K562 (cell line): ENCODE measurements around the gene ZFYVE28. TPM values are rescaled to one million over a fixed set of nuclear protein-coding genes. Genes with fewer than 3 reads are reported as not detected.

Source experiments
- ATAC-seq: fragments of 200-7000 bp; cut with Tn5 transposase; 3 replicates; pipeline ENCODE4 v1.9.1; 2020; ENCODE audit warnings: moderate library complexity
- BruUV-seq: library from RNA; stranded (reverse); fragments of 400-500 nt; replicated peaks from 2 replicates; lab custom pipeline; 2021; lab: Mats Ljungman, UMichigan
- CTCF ChIA-PET: fragments of 300-600 bp; formaldehyde crosslinking; extraction: SDS; loops from one replicate; lab custom pipeline; 2021; ENCODE audit warnings: low intra/inter-chr PET ratio; lab: Yijun Ruan, JAX
- POLR2A ChIA-PET: fragments of 300-600, 350-650 bp; sonication (Branson Sonifier 250); formaldehyde crosslinking; extraction: SDS; loops from one replicate; lab custom pipeline; 2021; ENCODE audit warnings: antibody characterized with exemption, inconsistent platforms; lab: Yijun Ruan, JAX
- DNase-seq, 4 experiments: peaks; one replicate each; pipeline versions ENCODE4 v3.0.0 to v3.0.0-alpha.2; 2011 to 2018; ENCODE audit warnings: low spot score in 3 of 4, mixed read lengths in 3 of 4; ENCODE audit errors: extremely low read depth in 1 of 4
- FAIRE-seq: peaks from 2 replicates; lab custom pipeline; 2011; peaks lifted over from hg19 to GRCh38; lab: Jason Lieb, UNC
- H2AFZ ChIP-seq: 2 replicates; pipeline ENCODE4 v1.6.0; 2011; ENCODE audit warnings: low read depth, low read length, control low read depth, inconsistent platforms
- H3K27ac ChIP-seq: fragments of 200-600 bp; 3 replicates; pipeline ENCODE4 v1.8.0; 2011; ENCODE audit warnings: low read depth, mild to moderate bottlenecking, control low read depth, inconsistent platforms, low read length, moderate library complexity, mixed read lengths; ENCODE audit errors: extremely low read depth
- H3K27me3 ChIP-seq, 2 experiments: fragments of 300-600 bp in 1 of 2; 2 replicates in 1 of 2; 3 replicates in 1 of 2; pipeline versions ENCODE4 v1.6.0 to v1.8.0; 2011; ENCODE audit warnings: inconsistent platforms in 2 of 2, low read length in 2 of 2, mild to moderate bottlenecking in 1 of 2, mixed read lengths in 1 of 2, moderate library complexity in 1 of 2; ENCODE audit not compliant: control insufficient read depth in 2 of 2, insufficient read depth in 2 of 2
- H3K36me3 ChIP-seq: fragments of 300-600 bp; 3 replicates; pipeline ENCODE4 v1.8.0; 2011; ENCODE audit warnings: mild to moderate bottlenecking, low read length, inconsistent platforms; ENCODE audit not compliant: control insufficient read depth, insufficient read depth
- H3K4me1 ChIP-seq, 2 experiments: fragments of 200-600 bp in 1 of 2; replicated peaks in 1 of 2; 2 replicates in 1 of 2; 3 replicates in 1 of 2; pipeline versions ENCODE4 v1.5.1 to v1.8.0; 2011; ENCODE audit warnings: inconsistent platforms in 2 of 2, low read length in 2 of 2, mild to moderate bottlenecking in 1 of 2, mixed read lengths in 1 of 2, moderate library complexity in 1 of 2; ENCODE audit not compliant: control insufficient read depth in 2 of 2, insufficient read depth in 2 of 2
- H3K4me2 ChIP-seq: 2 replicates; pipeline ENCODE4 v1.6.1; 2011; ENCODE audit warnings: low read length, control low read depth, inconsistent platforms, mixed read lengths; ENCODE audit not compliant: insufficient read depth
- H3K4me3 ChIP-seq: fragments of 200-600 bp; sonication (generic), shearing (Covaris generic); 2 replicates; pipeline ENCODE4 v1.5.1; 2016; ENCODE audit warnings: control low read depth, inconsistent platforms
- H3K79me2 ChIP-seq: fragments of 200-600 bp; 3 replicates; pipeline ENCODE4 v1.8.0; 2011; ENCODE audit warnings: low read length, inconsistent platforms; ENCODE audit not compliant: control insufficient read depth, insufficient read depth
- H3K9ac ChIP-seq, 2 experiments: 2 replicates each; pipeline versions ENCODE4 v1.6.0 to v1.6.1; 2011; ENCODE audit warnings: low read depth in 2 of 2, low read length in 2 of 2, control low read depth in 1 of 2, inconsistent platforms in 1 of 2, mild to moderate bottlenecking in 1 of 2, mixed read lengths in 1 of 2; ENCODE audit not compliant: insufficient read depth in 1 of 2
- H3K9me1 ChIP-seq: one replicate; pipeline ENCODE4 v1.6.0; 2011; ENCODE audit warnings: inconsistent platforms, mild to moderate bottlenecking, low read length, moderate library complexity; ENCODE audit not compliant: control insufficient read depth, insufficient read depth
- H3K9me3 ChIP-seq: replicated peaks from 2 replicates; pipeline ENCODE4 v1.5.1; 2011; ENCODE audit warnings: low read depth, low read length, inconsistent platforms; ENCODE audit not compliant: control insufficient read depth, insufficient read depth
- H4K20me1 ChIP-seq: replicated peaks from 2 replicates; pipeline ENCODE4 v1.6.1; 2011; ENCODE audit warnings: low read length, inconsistent platforms, mixed read lengths; ENCODE audit not compliant: control insufficient read depth, insufficient read depth
- BCL6 ChIP-seq: fragments of 250-450 bp; sonication (Bioruptor Pico); IDR thresholded peaks from 2 replicates; pipeline ENCODE4 v1.4.0; 2020
- CHCHD3 ChIP-seq: fragments of 250-450 bp; sonication (Bioruptor Pico); IDR thresholded peaks from 2 replicates; pipeline ENCODE4 v2.1.2; 2022; ENCODE audit warnings: mild to moderate bottlenecking
- EP400 ChIP-seq: fragments of 450-650 bp; IDR thresholded peaks from 2 replicates; pipeline ENCODE4 v1.6.1; 2017; ENCODE audit warnings: antibody characterized with exemption, mild to moderate bottlenecking, moderate library complexity
- FIP1L1 ChIP-seq: fragments of 200-400 bp; formaldehyde crosslinking; IDR thresholded peaks from 2 replicates; pipeline ENCODE4 v1.6.1; 2018; ENCODE audit warnings: mild to moderate bottlenecking, low read depth, low read length; ENCODE audit not compliant: poor library complexity, severe bottlenecking
- HDAC1 ChIP-seq, 2 experiments: fragments of 450-650 bp; IDR thresholded peaks; 2 replicates each; pipeline ENCODE4 v1.6.1; 2016 to 2017; ENCODE audit warnings: inconsistent platforms in 1 of 2, mild to moderate bottlenecking in 1 of 2, moderate library complexity in 1 of 2
- NONO ChIP-seq, 2 experiments: fragments of 200-400 bp in 1 of 2; fragments of 450-650 bp in 1 of 2; formaldehyde crosslinking in 1 of 2; IDR thresholded peaks; 2 replicates each; pipeline ENCODE4 v1.6.1; 2017; ENCODE audit warnings: low read depth in 2 of 2, mild to moderate bottlenecking in 2 of 2, moderate library complexity in 2 of 2, low read length in 1 of 2
- POLR2H ChIP-seq: IDR thresholded peaks from 2 replicates; pipeline ENCODE4 v1.6.1; 2016; ENCODE audit warnings: missing genetic modification characterization, low read depth, mild to moderate bottlenecking, control low read depth, missing compliant biosample characterization, moderate library complexity
- TRIM28 ChIP-seq: fragments of 450-650 bp; IDR thresholded peaks from 2 replicates; pipeline ENCODE4 v1.6.1; 2017
- ZNF311 ChIP-seq: fragments of 250-450 bp; sonication (Bioruptor Pico); IDR thresholded peaks from 2 replicates; pipeline ENCODE4 v1.4.0; 2020; ENCODE audit warnings: mild to moderate bottlenecking, moderate library complexity
- ZNF444 ChIP-seq: fragments of 250-450 bp; sonication (Bioruptor Pico); IDR thresholded peaks from 2 replicates; pipeline ENCODE4 v1.4.0; 2020; ENCODE audit warnings: mild to moderate bottlenecking, moderate library complexity
- WGBS: fragments of 100-300 bp; shearing (Covaris generic); methylation state at CpG from one replicate; pipeline ENCODE4 v1.1.6; 2016; ENCODE audit warnings: low coverage, mixed read lengths; ENCODE audit not compliant: insufficient coverage; ENCODE audit errors: missing lambda C conversion rate; 5-methylcytosine and 5-hydroxymethylcytosine counted together
- in situ Hi-C: fragments of 300-500 bp; cut with MboI; formaldehyde crosslinking; loops from 4 replicates; pipeline ENCODE4 v1.15.0; 2018; ENCODE audit warnings: inconsistent platforms, mixed read lengths
- intact Hi-C: fragments of 100-400 bp; cut with micrococcal nuclease; formaldehyde crosslinking; loops from 2 replicates; pipeline ENCODE4 v1.14.2; 2022
- polyA plus RNA-seq, 8 experiments: library from polyadenylated mRNA; depleted of rRNA in 4 of 8; stranded (reverse) in 5 of 8; unstranded in 3 of 8; fragments of >200 nt; fragmentation: Nextera tagmentation in 2 of 8; fragmentation: Illumina TruSeq in 1 of 8; extraction: Ambion mirVana in 2 of 8; extraction: Trizol in 1 of 8; gene quantifications; 2 replicates each; pipeline versions ENCODE4 v1.2.1 to v1.2.3, GENCODE V29; 2011 to 2014; ENCODE audit warnings: inconsistent platforms in 1 of 8, missing spikeins in 1 of 8
- total RNA-seq, 7 experiments: library from RNA; depleted of rRNA in 6 of 7; stranded (reverse); fragments of >200 nt in 6 of 7; fragmentation: Illumina TruSeq in 2 of 7; extraction: Trizol in 2 of 7; gene quantifications; 2 replicates each; pipeline versions ENCODE4 v1.2.1 to v1.2.3, GENCODE V29; 2011 to 2021; ENCODE audit warnings: low replicate concordance in 1 of 7
- TF ChIP-seq, protein P1 (sequence below): IDR thresholded peaks from 2 replicates; pipeline ENCODE4 v1.6.1; 2014; ENCODE audit warnings: antibody characterized with exemption
- TF ChIP-seq, protein P2 (sequence below): sonication (generic); formaldehyde crosslinking; IDR thresholded peaks from 2 replicates; pipeline ENCODE4 v1.8.1; 2023; ENCODE audit warnings: mild to moderate bottlenecking, missing genetic modification reagents, moderate library complexity
- TF ChIP-seq, protein P3 (sequence below): fragments of 250-450 bp; sonication (Bioruptor Pico); IDR thresholded peaks from 2 replicates; pipeline ENCODE4 v1.8.0; 2021; ENCODE audit warnings: moderate library complexity, mild to moderate bottlenecking, inconsistent platforms
- TF ChIP-seq, protein P4 (sequence below), 2 experiments: fragments of 450-650 bp; IDR thresholded peaks; 2 replicates each; pipeline ENCODE4 v1.6.1; 2016
- TF ChIP-seq, protein P5 (sequence below): fragments of 250-450 bp; sonication (Bioruptor Pico); IDR thresholded peaks from 2 replicates; pipeline ENCODE4 v1.4.0; 2020

ZFYVE28 gene
- total and polyA plus RNA-seq, 9 of the 15 experiments (the other 6 are each of a cell fraction or from before 2014, with no cell fraction given) = 1.3 to 24.8 (median 8.9) TPM

DNA sequence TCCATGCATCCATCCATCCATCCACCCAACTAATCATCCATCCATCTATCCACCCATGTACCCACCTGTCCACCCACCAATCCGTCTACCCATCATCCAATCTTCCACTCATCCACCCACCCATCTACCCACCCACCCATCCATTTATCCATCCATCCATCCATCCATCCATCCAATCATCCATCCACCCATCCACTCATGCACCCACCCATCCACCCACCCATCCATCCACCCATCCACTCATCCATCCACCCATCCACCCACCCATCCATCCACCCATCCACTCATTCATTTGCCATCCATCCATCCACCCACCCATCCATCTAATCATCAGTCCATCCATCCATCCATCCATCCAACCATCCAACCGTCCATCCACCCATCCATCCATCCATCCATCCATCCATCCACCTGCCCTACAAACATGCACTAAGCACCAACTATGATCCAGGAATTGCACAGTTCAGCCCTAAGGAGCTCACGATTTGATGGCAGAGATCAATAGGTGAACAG is 135.2 kb downstream of the ZFYVE28 start:
- DNase-seq (no peak), FAIRE-seq (no peak), ATAC-seq (no peak)
- H3K4me2 ChIP-seq = no peak overlapping the region
- peaks cover under 1% of the 10 kb centered on the region for H3K9me1 ChIP-seq
- BruUV-seq = no TSS peak
- in situ Hi-C loops (no loop called here), intact Hi-C loops (no loop called here)
- no peaks in the 10 kb centered on the region for H3K27me3 ChIP-seq
- no peak overlapping the region for H3K4me3 ChIP-seq
- ChIA-PET POLR2A (no interaction called here), CTCF (no interaction called here)
- no peak overlapping the region for H3K27ac ChIP-seq
- H3K9me3 ChIP-seq = no peaks in the 10 kb centered on the region
- H4K20me1 ChIP-seq = no peaks in the 10 kb centered on the region
- H2AFZ ChIP-seq = no peak overlapping the region
- no peaks in the 10 kb centered on the region for H3K36me3 ChIP-seq
- WGBS = 0% methylated on average over 2 of the region's 3 CpGs
- no peaks in the 10 kb centered on the region for H3K79me2 ChIP-seq
- peaks cover 0 to 18% of the 10 kb centered on the region in 2 experiments; a peak in 2 of 5 replicates for H3K4me1 ChIP-seq
- H3K9ac ChIP-seq = no peak overlapping the region
- TF ChIP-seq FIP1L1 = no peak
- TF ChIP-seq, protein P1, sequence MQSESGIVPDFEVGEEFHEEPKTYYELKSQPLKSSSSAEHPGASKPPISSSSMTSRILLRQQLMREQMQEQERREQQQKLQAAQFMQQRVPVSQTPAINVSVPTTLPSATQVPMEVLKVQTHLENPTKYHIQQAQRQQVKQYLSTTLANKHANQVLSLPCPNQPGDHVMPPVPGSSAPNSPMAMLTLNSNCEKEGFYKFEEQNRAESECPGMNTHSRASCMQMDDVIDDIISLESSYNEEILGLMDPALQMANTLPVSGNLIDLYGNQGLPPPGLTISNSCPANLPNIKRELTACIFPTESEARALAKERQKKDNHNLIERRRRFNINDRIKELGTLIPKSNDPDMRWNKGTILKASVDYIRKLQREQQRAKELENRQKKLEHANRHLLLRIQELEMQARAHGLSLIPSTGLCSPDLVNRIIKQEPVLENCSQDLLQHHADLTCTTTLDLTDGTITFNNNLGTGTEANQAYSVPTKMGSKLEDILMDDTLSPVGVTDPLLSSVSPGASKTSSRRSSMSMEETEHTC = no peak
- TF ChIP-seq, protein P2, sequence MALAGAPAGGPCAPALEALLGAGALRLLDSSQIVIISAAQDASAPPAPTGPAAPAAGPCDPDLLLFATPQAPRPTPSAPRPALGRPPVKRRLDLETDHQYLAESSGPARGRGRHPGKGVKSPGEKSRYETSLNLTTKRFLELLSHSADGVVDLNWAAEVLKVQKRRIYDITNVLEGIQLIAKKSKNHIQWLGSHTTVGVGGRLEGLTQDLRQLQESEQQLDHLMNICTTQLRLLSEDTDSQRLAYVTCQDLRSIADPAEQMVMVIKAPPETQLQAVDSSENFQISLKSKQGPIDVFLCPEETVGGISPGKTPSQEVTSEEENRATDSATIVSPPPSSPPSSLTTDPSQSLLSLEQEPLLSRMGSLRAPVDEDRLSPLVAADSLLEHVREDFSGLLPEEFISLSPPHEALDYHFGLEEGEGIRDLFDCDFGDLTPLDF (CRISPR knock-in tag) = no peak
- no peak for TF ChIP-seq ZNF311
- TF ChIP-seq EP400 = no peak
- TF ChIP-seq, protein P3, sequence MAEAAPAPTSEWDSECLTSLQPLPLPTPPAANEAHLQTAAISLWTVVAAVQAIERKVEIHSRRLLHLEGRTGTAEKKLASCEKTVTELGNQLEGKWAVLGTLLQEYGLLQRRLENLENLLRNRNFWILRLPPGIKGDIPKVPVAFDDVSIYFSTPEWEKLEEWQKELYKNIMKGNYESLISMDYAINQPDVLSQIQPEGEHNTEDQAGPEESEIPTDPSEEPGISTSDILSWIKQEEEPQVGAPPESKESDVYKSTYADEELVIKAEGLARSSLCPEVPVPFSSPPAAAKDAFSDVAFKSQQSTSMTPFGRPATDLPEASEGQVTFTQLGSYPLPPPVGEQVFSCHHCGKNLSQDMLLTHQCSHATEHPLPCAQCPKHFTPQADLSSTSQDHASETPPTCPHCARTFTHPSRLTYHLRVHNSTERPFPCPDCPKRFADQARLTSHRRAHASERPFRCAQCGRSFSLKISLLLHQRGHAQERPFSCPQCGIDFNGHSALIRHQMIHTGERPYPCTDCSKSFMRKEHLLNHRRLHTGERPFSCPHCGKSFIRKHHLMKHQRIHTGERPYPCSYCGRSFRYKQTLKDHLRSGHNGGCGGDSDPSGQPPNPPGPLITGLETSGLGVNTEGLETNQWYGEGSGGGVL (CRISPR knock-in tag) = no peak
- TF ChIP-seq BCL6 (CRISPR knock-in tag) = no peak
- no peak for TF ChIP-seq POLR2H
- no peak for TF ChIP-seq NONO (IDR thresholded peaks at IDR 0.05; ENCODE audit: low read depth in 2 of 2, low read length in 1 of 2)
- TF ChIP-seq CHCHD3 = no peak
- TF ChIP-seq, protein P4, sequence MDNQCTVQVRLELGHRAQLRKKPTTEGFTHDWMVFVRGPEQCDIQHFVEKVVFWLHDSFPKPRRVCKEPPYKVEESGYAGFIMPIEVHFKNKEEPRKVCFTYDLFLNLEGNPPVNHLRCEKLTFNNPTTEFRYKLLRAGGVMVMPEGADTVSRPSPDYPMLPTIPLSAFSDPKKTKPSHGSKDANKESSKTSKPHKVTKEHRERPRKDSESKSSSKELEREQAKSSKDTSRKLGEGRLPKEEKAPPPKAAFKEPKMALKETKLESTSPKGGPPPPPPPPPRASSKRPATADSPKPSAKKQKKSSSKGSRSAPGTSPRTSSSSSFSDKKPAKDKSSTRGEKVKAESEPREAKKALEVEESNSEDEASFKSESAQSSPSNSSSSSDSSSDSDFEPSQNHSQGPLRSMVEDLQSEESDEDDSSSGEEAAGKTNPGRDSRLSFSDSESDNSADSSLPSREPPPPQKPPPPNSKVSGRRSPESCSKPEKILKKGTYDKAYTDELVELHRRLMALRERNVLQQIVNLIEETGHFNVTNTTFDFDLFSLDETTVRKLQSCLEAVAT (IDR thresholded peaks at IDR 0.05) = no peak
- TF ChIP-seq, protein P5, sequence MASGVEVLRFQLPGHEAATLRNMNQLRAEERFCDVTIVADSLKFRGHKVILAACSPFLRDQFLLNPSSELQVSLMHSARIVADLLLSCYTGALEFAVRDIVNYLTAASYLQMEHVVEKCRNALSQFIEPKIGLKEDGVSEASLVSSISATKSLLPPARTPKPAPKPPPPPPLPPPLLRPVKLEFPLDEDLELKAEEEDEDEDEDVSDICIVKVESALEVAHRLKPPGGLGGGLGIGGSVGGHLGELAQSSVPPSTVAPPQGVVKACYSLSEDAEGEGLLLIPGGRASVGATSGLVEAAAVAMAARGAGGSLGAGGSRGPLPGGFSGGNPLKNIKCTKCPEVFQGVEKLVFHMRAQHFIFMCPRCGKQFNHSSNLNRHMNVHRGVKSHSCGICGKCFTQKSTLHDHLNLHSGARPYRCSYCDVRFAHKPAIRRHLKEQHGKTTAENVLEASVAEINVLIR (CRISPR knock-in tag) = no peak
- no peak for TF ChIP-seq ZNF444 (CRISPR knock-in tag)
- no peak for TF ChIP-seq TRIM28
- no peak for TF ChIP-seq HDAC1 (IDR thresholded peaks at IDR 0.05)
